T-helper 2 cell (primary cell): ENCODE data around the gene ATF1.

Source experiments
- DNase-seq, 5 experiments: peaks; one replicate each; pipeline versions ENCODE4 v3.0.0 to v3.0.0-alpha.2; 2012 to 2022
- total RNA-seq, 2 donors: gene quantifications; one replicate each; lab custom pipeline; 2026; lab: John Stamatoyannopoulos, UW

The ATF1 gene
- total RNA-seq, result 20.6 to 26.1 reads per million in 2 donors

DNA sequence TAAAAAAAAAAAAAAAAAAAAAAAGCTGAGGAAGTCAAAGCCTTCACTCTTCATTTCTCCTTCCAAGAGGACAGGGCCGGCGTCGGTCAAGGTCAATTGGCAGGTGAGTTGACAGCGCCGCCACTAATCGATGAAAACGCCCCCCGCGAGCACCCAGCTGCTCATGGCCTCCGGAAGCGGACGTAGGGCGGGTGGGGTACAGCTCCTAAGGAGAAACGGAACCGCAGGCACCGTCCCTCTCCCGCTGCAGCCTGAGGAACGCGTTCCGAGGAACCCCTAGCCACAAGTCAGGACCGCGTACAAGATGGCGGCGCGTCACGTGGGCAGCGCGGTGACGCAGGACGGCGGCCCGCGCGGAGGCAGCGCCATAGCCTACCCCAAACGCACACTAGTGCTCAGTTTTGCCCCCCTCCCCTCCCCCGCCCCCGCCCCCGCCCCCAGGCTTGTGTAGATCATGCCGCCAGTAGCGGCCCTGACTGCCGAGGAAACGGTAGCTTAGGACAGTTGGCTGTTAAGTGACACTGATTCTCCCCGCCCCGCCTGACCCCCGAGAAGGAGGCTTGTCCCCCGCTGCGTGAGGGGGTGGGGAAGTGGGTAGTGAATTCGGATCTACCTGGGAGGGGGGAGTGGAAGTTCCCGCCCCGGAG is at the start of gene ATF1:
TSS of gene ATF1 (plus strand) at position 463 of the 647 bp plus-strand sequence. CDS start 16,045 bp downstream, outside the sequence.
- DNase-seq, result peak; percentile 78 to 98 (median 86)

DNA sequence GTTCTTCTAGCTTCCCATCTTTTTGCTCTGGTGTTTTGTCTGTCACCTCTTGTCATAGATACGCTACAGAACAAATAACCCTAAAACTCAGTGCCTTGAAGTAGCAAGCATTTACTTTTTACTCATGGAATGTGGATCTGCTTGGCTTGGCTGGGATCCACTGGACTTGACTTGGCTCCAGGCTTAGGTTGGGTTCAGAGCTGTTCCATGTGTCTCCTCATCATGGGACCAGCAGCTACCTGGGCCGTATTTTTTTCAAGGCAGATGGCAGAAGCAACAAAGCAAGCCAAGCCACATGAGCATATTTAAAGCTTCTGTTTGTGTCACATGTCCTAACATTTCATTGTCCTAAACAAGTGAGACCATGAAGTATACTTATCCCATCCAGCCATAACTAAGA is 48.7 kb upstream of the ATF1 start:
- no peak for DNase-seq

DNA sequence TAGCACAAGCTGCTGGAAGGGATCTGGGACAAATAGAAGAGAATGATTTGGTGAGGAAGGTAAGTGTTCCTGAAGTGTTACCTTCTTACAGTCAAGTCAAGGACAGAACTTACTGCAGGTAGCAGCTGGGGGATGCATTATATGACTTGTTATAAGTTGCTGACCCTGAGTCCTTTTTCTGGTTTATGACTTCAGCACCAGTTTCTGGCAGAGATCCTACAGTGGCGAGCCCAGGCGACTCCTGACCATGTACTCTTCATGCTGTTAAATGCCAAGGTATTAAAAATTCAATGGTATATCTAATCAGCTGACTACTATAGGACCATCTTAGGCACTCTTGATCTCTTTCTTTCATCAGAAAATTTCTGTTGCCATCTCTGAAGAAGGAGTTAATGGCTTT is 45.1 kb upstream of the ATF1 start:
- no peak for DNase-seq

- DNase-seq, result no peak
These were observed 43.8 kb upstream of the ATF1 start for GRCh38 chr12:50720085-50720484.

- DNase-seq, result no peak
These were observed 43.4 kb upstream of the ATF1 start for GRCh38 chr12:50720501-50720900.

DNA sequence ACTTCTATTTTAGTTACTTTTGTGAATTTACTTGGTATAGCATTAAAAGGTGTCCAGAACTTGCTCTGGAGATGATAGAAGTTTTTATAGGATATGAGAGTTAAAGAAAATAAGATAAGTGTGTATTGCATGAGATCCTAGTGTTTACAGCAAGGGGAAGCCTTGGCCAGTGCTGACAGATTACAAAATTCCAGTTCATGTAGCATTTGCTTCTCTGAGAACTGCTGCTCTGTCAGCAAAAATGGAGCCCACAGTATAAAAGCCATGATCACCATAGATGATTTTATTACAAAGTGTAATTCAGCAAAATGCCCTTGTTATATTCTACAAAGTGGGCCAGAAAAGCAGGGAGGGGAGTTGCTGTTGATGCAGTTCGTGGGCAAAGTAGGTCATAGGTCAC is 40.0 kb upstream of the ATF1 start:
- no peak for DNase-seq

DNA sequence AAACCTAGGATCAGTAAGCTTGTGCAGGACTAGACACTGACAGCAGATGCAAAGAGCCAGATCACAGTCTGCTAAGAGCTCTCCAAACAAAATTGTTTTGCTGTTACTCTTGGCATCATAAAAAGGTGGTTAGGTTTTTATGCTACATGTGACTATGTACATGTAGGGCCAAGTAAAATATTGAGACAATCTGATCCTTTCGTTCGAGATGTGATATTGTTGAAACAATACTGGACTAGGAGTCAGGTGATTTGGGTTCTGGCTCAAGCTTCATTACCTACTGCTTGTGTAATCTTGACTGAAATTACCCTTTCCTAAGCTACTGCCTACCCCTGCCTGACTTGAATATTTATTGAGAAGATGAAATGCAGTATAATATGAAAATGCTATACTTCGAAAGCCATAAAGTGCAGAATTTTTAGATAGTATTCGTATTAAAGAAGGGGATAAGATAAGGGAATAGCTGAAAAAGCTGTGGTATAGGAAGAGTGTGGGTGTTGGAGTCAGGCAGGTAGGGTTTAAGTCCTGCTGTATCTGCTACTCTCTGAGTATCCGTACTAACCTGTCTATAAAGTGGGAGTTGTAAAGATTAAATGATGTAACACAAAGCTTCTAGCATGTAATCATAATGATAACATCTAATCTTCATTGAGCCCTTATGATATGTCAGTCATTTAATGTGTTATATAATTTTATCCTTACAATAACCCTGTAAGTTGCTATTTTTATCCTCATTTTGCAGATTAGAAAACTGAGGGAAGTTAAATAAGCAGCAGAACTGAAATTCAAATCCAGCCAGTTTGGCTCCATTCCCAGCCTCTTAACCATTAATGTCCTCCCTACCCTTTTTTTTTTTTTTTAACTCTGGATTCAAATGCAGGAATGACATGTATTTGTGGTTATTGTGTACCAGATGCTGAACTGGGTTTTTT is 38.6 kb upstream of the ATF1 start:
- DNase-seq, result no peak

DNA sequence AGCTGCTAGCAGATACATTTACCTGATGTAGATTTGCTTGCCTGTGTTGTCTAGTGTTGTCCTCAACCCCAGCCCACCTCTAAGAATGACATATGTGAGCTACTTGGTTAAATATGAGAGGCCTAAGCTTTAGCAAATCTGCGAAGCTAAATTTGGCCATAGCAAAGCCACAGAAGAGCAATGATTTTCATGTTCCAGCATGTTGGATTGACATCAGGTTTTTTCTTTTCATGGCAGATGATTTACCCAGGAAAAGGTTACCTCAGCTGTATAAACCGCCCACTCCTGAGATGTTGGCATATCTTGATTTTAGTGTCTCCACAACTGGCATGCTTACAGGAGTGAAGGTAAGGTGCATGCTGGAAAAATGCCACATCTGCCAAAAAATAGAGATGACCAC is 36.4 kb upstream of the ATF1 start:
- DNase-seq, result no peak

DNA sequence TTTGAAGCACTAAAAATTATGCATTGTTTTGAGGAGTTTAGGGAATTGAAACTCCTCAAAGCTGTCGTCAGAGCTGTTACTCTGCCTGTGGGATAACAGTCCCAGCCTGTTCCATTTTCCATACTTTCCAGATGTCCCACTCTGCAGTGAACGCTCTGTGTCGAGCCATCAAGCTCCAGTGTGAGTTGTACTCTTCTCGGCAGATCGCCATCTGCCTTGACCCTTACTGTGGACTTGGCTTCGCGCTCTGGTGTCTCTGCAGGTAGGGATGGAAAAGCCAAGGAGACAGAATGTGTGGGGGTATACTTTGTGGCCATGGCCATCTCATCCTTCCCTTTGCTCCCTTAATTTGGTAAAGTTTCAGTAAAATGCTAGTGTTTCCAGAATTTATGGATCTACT is 35.5 kb upstream of the ATF1 start:
- no peak for DNase-seq

DNA sequence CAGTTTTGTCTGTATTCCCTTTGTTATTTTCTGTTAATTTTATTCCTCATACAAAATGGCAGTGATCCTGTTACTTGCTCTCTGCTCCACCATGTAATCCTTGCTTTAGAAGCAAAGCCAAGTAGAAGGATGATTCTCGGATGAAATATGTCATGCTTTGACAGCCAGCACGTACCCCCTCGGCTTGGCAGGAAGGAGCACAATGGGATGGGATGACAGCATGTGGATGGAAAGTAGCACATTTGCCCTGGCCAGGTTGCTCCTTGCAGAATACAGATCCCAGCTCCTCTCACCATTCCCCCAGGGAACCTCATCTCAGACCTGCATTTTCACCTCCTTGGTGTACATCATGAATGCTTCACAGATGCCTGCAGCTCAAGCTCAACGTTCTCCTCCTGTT is 35.1 kb upstream of the ATF1 start:
- DNase-seq, result no peak

DNA sequence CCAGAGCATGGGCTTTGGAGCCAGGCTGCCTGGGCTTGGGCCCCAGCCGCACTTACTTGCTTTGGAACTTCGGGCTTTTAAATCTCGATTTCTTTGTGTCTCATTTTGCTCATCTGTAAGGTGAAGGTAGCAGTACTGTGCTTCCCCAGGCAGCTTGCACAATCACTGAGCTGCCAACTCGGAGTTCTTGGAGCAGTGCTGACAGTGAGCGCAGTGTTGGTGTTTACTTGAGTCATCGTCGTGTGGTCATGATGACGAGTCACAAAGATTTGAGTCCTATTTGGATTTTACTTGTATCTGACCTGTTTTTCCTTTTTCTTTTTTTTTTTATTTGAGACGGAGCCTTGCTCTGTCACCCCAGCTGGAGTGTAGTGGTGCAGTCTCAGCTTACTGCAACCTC is 31.3 kb upstream of the ATF1 start:
- DNase-seq, result no peak

DNA sequence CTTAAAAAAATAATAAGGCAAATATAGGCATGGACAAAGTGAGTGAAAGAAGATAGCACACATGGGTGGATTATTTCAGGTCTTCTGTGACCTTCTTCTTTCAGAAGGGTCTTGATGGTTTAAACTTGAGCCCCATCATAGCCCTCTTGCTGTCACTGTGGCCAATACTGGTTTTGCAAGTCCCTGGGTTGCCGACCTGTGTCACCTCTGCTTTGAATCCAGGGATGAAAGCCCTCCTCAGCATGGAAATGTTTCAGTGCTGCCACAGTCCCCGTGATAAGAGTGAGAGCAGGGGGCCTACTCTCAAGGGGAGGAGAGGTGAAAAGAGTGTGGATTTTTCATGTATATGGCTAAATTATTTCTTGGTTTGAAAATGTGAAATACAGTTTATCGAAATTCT is 30.2 kb upstream of the ATF1 start:
- no peak for DNase-seq

- DNase-seq, result peak in 1 of 5 experiments; percentile 35
These were observed 29.3 kb upstream of the ATF1 start for GRCh38 chr12:50734409-50735263.

GRCh38 chr12:50739611-50740010 is 24.3 kb upstream of the ATF1 start:
- no peak for DNase-seq

- DNase-seq, result peak in 1 of 5 experiments; percentile 11
These were observed 23.6 kb upstream of the ATF1 start for GRCh38 chr12:50740307-50740706.

GRCh38 chr12:50742776-50743175 is 21.1 kb upstream of the ATF1 start:
- no peak for DNase-seq

DNA sequence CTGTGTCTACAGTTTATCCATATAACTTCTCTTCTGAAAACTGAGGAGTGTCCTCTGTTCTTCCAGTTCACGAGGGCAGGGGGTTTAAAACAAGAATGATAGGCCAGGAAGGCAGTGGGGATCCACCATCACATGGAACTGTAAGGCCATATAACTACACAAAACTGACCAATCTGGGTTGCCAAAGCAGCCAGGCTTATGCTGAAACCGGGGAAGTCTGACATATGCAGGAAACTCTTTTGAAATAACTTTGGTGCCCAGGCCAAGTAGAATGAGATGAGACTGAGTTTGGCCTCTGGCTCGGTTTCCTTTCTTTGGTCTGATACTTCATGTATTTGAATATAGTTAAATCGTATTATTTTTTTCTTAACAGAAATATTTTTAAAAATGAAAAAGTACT is 18.0 kb upstream of the ATF1 start:
- DNase-seq, result no peak

DNA sequence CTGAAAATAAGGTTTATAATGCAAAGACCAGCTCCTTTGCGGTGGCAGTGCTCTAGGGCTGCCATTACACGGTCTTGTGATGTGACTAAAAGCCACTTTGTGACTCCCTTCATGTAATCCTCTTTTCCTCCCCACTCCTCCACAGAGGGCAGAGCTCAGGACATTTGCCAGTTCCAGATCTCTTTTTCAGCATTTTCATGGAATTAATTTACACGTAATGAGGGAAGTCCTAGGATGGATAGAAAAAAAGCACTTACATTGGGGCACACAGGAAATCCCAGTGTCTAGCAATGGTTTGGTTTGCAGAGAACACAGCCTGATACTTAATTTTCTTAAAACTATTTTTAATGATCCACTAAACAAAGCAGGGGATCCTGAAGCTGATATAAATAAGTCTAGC is 17.5 kb upstream of the ATF1 start:
- no peak for DNase-seq

DNA sequence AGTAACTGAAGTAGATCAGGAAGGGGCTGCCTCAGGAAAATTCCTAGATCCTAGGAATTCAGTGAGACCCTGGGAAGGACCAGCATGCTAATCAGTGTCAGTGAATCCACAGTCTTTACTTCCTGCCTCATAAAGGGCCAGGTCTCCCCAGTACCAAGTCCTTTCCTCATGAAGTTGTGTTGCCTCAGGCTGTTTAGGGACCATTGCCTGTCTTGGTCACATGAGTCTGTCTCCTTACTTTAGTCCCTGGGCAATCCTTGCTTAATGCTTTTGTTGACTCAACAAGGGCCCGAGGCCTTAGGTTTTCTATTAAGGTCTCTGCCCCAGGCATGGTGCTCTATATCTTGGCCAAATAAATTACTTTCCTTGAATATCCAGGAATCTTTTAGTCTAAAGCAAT is 16.1 kb upstream of the ATF1 start:
- no peak for DNase-seq

- DNase-seq, result no peak
These were observed 14.4 kb upstream of the ATF1 start for GRCh38 chr12:50749459-50749882.

- DNase-seq, result no peak
These were observed 13.5 kb upstream of the ATF1 start for GRCh38 chr12:50750366-50750765.

GRCh38 chr12:50751948-50752721 is 11.8 kb upstream of the ATF1 start:
- no peak for DNase-seq
